PC-9 (cell line): ENCODE measurements around the gene C1QTNF3.

Source experiments
- EZH2 ChIP-seq: fragments of 200-600 bp; sonication (generic); IDR thresholded peaks from 2 replicates; pipeline ENCODE4 v1.8.0; 2017; ENCODE audit warnings: antibody characterized with exemption, low read depth
- TF ChIP-seq, protein P1 (sequence below): fragments of 200-600 bp; sonication (generic); conservative IDR thresholded peaks from 2 replicates; pipeline ENCODE4 v1.6.1; 2017; ENCODE audit warnings: mixed run types, antibody characterized with exemption, mild to moderate bottlenecking, moderate library complexity

DNA sequence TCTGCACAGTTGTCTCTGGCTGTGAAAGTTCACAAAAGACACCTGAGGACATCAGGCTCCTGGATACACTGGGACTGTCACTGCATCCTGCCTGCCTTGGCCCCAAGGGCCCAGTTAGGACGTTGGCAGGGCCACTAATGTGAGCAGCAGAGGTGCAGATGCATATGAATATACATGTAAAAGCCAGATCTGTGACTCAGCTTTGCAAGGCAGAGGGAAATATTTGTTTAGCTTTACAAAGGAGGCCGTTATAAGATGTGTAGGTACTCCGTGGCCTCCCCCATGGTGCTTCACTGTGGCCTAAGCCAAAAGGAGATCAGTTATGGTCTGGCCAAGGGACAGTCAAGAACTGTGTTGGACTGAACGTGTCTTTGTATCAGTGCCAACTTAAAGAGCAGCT, 4.1 kb upstream of the C1QTNF3 start:
- TF ChIP-seq, protein P1, sequence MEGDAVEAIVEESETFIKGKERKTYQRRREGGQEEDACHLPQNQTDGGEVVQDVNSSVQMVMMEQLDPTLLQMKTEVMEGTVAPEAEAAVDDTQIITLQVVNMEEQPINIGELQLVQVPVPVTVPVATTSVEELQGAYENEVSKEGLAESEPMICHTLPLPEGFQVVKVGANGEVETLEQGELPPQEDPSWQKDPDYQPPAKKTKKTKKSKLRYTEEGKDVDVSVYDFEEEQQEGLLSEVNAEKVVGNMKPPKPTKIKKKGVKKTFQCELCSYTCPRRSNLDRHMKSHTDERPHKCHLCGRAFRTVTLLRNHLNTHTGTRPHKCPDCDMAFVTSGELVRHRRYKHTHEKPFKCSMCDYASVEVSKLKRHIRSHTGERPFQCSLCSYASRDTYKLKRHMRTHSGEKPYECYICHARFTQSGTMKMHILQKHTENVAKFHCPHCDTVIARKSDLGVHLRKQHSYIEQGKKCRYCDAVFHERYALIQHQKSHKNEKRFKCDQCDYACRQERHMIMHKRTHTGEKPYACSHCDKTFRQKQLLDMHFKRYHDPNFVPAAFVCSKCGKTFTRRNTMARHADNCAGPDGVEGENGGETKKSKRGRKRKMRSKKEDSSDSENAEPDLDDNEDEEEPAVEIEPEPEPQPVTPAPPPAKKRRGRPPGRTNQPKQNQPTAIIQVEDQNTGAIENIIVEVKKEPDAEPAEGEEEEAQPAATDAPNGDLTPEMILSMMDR: no peak
- no peak for TF ChIP-seq EZH2
